ENCODE measurements around the gene CFLAR.

CFLAR gene

DNA sequence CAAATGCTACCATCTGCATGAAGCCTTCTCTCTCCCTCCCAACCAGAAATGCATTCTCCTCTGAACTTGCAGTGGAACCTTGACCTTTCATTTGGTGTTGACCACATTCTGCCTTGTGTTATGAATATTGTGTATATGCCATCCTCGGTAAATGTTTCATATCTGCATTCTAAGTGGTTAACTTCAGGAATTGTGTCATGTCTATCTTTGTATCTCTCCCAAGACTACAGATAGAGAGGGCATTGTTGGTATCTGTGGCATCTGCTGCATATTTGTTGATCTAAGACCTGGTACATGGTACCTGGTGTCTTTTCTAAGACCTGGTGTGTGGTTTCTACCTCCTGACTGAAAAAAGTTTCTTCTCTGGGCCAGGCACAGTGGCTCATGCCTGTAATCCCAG lies 101.0 kb downstream of the CFLAR start:
- no peak for DNase-seq (ENCODE audit: low read depth in 2 of 2)

DNA sequence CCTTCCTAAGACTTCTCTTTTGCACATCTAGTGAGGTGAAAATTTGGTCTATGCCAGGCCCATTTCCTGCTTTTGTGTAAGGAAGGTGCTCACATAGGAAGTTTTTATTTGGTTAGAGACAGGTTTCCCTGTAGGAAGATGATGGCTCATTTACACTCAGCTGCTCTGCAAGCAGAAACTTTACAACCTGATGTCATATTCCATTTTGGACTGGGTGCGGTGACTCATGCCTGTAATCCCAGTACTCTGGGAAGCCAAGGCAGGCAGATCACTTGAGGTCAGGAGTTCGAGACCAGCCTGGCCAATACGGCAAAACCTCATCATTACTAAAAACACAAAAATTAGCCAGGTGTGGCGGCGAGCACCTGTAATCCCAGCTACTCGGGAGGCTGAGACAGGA lies 102.8 kb downstream of the CFLAR start:
- DNase-seq (ENCODE audit: low read depth in 2 of 2): no peak

DNA sequence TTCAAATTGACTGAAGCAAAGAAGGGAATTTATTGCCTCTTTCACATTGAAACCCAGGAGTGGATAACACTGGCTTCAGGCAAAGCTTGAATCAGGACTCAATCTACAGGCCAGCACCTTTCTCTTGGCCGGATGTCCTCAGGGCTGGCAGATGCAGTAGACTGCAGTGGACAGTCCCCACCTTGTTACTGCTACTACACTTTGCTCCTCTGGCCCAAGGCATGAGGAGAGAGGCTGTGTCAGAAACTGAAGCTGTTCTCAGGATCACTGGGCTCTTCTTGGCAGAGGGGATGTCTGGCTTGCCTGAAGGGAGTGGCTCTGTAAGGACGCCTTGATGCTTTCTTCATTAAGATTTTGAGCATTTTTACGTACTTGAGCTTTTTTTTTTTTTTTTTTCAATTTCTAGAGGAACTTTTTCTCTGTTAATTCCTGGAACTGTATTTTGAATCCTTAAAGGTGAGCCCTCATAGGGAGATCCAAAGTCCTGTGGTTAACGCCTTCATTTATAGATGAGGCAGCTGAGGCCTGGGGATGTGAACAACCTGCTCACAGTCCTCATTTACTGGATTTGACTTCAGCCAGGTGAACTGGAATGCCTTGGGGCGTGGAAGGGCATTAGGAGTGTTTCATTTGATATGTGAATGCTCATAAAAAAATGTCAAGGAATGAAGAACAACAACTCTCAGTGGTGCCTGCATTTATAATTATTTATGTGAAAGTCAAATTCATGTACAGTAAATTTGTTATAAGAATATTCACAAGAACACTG lies 103.5 kb downstream of the CFLAR start:
- DNase-seq (ENCODE audit: low read depth in 2 of 2): no peak

DNA sequence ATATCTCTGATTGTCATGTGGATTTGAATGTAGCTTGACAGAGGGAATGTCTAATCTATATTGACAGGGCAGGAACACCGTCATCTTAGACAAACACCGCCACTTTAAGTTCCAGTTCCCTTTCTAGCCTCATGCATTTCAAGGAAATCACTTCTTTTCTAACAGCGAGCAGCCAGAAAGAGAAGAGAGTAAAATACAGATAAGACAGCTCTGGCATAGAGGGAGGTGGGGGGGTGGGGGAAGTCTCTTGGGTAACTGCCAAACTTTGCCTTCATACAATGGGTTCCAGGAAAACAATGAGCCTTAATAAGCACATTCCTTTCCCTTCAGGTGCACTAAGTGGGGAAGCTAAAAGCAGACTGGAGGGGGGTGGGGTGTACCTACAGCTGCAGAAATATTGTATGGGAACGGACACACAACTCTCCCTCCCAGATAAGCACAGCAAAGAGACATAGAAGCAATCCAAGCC lies 104.2 kb downstream of the CFLAR start:
- DNase-seq (ENCODE audit: low read depth in 2 of 2): no peak

DNA sequence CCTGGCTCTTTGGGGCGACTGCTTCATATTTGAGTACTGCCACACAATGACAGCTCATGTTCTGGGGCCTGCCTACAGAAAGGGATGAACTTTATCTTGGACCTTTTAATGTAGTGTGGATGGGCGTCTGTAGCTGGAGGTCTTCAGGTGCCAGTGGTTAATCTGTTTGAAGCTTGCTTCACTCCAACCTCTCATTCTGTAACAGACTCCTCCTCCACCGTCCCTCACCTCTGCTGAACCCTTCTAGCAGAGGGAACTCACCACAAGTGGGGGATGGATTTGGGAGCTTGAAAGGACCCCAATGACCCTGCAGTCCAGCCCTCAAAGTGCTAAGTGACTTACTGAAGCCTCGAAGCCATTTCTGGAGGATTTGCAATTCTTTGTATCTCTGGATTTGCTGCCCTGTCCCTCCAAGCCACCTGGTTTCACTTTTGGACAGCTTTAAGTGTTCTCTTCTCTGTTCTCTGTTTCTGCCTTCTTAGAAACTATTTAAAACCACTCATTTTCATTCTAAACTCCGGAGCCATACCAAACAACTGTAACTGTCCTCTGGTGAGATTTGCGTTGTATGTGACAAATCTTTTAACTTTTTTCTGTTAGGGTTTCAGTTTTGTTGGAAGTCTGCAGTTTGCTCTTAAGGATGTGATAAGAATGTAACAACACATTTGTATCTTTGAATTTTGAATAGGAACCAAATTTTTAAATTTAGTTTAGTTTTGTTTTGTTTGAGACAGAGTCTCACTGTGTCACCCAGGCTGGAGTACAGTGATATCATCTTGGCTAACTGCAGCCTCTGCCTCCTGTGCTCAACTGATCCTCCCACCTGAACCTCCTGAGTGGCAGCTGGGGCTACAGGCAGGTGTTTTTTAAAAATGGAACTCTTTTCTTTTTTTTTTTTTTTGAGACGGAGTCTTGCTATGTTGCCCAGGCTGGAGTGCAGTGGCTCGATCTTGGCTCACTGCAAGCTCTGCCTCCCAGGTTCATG lies 107.4 kb downstream of the CFLAR start:
- DNase-seq (ENCODE audit: low read depth in 2 of 2): no peak
